RWPE1 (cell line): ENCODE data around the gene SCLT1.
A peak's percentile ranks its signal among the peaks of the same experiment; 100 is the strongest.
"Not testable (repeated sequence)": the region's sequence is repeated elsewhere in the genome, so short reads cannot be mapped to it uniquely, and the experiment has no call there.

Source experiments
- CTCF ChIA-PET: fragments of 350-600 bp; sonication (Branson Sonifier 250); formaldehyde crosslinking; extraction: SDS; loops from one replicate; lab custom pipeline; 2021; lab: Yijun Ruan, JAX
- POLR2A ChIA-PET: fragments of 400-600 bp; formaldehyde crosslinking; extraction: SDS; loops from one replicate; lab custom pipeline; 2020; ENCODE audit warnings: antibody characterized with exemption; ENCODE audit not compliant: low non-redundant PET; lab: Yijun Ruan, JAX
- DNase-seq: peaks from one replicate; pipeline ENCODE4 v3.0.0; 2012; ENCODE audit warnings: low spot score
- H3K27ac ChIP-seq: fragments of 450-650 bp; 2 replicates; pipeline ENCODE4 v1.5.1; 2017
- TF ChIP-seq, protein P1 (sequence below): fragments of 450-650 bp; conservative IDR thresholded peaks from 2 replicates; pipeline ENCODE4 v1.5.1; 2017; ENCODE audit warnings: low read depth, mild to moderate bottlenecking

SCLT1 gene

DNA sequence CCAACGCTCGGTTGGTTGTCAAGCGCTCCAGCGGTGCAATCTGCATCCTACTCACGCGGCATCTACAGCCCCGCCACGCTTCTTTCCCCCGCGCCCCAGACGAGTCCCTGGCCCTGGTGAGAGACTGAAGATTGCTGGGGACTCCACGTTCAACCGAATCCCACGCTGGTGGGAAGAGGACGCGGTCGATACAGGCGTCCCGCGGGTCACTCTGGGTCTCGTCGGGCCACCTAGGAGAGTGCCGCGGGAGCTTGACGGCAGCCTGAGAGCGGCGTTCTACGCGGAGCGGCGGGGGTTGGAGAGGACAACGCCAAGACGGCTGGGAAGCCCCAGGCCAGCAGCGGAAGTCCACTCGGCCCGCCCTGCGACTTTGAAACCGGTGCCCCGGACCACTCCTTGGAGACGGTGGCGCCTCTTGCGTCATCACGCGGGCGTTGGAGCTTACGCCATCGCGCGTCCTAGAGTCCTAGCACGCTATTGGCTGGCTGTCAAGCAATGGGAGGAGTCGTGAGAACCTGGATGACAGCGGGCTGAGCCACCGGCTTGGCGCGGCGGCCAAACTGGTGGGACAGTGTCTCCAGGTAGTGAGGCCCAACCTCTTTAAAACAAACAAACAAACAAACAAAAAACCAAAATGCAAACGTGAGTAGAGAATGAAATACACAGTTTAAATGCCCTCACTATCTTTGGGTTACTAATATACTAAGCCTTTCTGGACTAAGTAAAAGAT is at the start of gene SCLT1:
Gene SCLT1, minus strand, starts transcription at position 349 of the 730 bp plus-strand sequence. CDS start 436 bp downstream, outside the sequence.
- peak within 1 kb of the TSS; percentile 93 for H3K27ac ChIP-seq
- DNase-seq, result peak; percentile 95
- TF ChIP-seq, protein P1, sequence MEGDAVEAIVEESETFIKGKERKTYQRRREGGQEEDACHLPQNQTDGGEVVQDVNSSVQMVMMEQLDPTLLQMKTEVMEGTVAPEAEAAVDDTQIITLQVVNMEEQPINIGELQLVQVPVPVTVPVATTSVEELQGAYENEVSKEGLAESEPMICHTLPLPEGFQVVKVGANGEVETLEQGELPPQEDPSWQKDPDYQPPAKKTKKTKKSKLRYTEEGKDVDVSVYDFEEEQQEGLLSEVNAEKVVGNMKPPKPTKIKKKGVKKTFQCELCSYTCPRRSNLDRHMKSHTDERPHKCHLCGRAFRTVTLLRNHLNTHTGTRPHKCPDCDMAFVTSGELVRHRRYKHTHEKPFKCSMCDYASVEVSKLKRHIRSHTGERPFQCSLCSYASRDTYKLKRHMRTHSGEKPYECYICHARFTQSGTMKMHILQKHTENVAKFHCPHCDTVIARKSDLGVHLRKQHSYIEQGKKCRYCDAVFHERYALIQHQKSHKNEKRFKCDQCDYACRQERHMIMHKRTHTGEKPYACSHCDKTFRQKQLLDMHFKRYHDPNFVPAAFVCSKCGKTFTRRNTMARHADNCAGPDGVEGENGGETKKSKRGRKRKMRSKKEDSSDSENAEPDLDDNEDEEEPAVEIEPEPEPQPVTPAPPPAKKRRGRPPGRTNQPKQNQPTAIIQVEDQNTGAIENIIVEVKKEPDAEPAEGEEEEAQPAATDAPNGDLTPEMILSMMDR, result no peak
- CTCF ChIA-PET, result interaction anchor here (0.7 kb wide), 1 partner anchor 904 kb away, joined by 3 read pairs; no protein-coding TSS in a partner anchor
- POLR2A ChIA-PET, result no interaction called here

- TF ChIP-seq, protein P1, result no peak
- ChIA-PET CTCF (no interaction called here), POLR2A (no interaction called here)
- H3K27ac ChIP-seq, result no peak overlapping the region
- no peak for DNase-seq
Observed at GRCh38 chr4:129140521-129140920, 47.2 kb upstream of the SCLT1 start.

DNA sequence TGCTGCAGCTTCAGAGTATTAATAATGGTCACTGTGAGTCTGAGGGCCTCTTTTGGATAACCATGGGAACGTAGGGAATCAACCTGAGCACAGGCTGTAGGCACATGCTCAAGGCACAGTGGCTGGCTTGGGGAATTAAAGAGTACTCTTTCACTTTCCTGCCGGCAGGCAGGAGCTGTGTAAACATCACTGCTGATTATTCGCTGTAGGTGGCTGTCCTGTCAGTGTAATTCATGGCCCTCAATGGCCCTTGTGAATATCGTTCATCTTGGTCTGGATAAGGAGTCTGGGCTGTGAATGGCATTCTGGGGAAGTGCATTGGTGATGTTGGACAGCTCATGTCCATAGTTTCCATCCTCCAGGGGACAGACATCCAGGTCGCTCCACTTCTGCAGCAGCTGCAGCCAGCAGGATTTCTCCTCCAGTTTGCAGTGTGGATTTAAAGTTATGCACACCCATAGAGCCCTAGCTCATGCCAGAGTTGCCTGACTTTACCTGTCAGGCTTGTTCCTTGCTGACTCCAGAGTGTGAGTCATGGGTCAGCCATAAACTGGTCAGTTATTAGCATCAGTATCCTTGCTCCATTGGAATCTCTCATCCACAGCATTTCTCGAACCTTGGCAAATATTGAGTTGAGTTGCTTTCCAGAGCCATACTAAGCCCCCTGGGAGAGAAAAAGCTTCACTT is 45.6 kb upstream of the SCLT1 start:
- CTCF ChIA-PET, result interaction anchor here (0.7 to 0.9 kb wide), 2 partner anchors 98 to 276 kb away, joined by 3 read pairs; no protein-coding TSS in a partner anchor
- POLR2A ChIA-PET, result no interaction called here
- no peak overlapping the region for H3K27ac ChIP-seq
- TF ChIP-seq, protein P1, result no peak
- DNase-seq, result peak; percentile 30

DNA sequence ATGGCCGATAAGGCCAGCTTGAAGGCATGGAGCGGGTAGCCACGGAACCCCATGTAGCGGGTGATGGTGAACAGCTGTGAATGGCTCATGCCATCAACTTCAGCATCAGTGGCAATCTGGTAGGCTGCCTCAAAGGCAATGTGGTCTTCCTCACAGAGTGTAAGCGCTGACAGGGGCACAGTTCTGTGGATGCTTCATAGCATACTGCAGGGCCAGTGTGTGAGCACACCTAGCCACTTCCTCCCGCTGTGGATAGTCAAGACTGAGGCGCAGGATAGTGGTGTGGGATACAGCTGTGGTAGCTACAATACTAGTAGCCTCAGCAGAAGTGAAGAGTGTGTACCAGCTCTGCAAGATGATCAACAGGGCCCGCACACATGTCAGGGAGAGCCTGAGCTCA is 43.1 kb upstream of the SCLT1 start:
- ChIA-PET POLR2A (no interaction called here), CTCF (no interaction called here)
- TF ChIP-seq, protein P1, result no peak
- no peak for DNase-seq
- no peak overlapping the region for H3K27ac ChIP-seq

GRCh38 chr4:129131343-129131742 is 38.0 kb upstream of the SCLT1 start:
- TF ChIP-seq, protein P1, result no peak
- CTCF ChIA-PET, result no interaction called here
- POLR2A ChIA-PET, result no interaction called here
- no peak for DNase-seq
- H3K27ac ChIP-seq, result no peak overlapping the region

DNA sequence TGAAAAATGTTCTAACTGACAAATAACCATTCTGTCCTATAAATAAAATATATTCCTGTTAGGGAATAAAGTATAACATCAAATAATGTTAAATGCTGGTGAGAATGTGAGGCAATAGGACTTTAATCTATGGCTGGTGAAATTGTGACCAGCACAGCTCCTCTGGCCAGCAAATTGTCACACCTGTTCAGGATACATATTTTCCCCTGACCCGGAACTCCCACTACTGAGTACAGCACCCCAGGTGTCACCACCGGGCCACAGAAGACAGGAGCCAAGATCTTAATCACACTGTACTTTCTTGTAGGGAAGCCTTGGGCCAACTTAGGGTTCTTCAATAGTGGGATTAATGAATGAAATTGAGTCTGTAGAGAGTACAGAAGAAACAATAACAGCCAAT is 35.8 kb upstream of the SCLT1 start:
- no peak overlapping the region for H3K27ac ChIP-seq
- TF ChIP-seq, protein P1, result no peak
- ChIA-PET POLR2A (no interaction called here), CTCF (no interaction called here)
- DNase-seq, result no peak

GRCh38 chr4:129126614-129127013 is 33.3 kb upstream of the SCLT1 start:
- H3K27ac ChIP-seq, CTCF ChIA-PET, POLR2A ChIA-PET, DNase-seq: not testable (repeated sequence)
